H1 (cell line): ENCODE measurements around the gene CXCL14. TPM values are rescaled to one million over a fixed set of nuclear protein-coding genes. Genes with fewer than 3 reads are reported as not detected.

ENCODE experiments used
- CTCF ChIA-PET: fragments of 300-600 bp; sonication (Branson Sonifier 250); formaldehyde crosslinking; loops from one replicate; lab custom pipeline; 2021; ENCODE audit not compliant: partially characterized antibody; lab: Charles Lee
- POLR2A ChIA-PET: fragments of 300-600 bp; sonication (Branson Sonifier 250); formaldehyde crosslinking; loops from one replicate; lab custom pipeline; 2021; ENCODE audit warnings: inconsistent platforms; ENCODE audit not compliant: partially characterized antibody; lab: Charles Lee
- DNase-seq, 2 experiments: peaks; one replicate each; pipeline versions ENCODE4 v3.0.0 to v3.0.0-alpha.2; 2010 to 2022; ENCODE audit warnings: low spot score in 2 of 2, low read depth in 1 of 2, mixed read lengths in 1 of 2
- FAIRE-seq: peaks from 2 replicates; lab custom pipeline; 2011; peaks lifted over from hg19 to GRCh38; lab: Jason Lieb, UNC
- H2AFZ ChIP-seq: 2 replicates; pipeline ENCODE4 v1.8.1; 2012; ENCODE audit warnings: low read length, inconsistent platforms
- H2AK5ac ChIP-seq: 2 replicates; pipeline ENCODE4 v1.6.1; 2013; ENCODE audit warnings: low read depth, low read length
- H2BK120ac ChIP-seq: replicated peaks from 2 replicates; pipeline ENCODE3; 2013; ENCODE audit warnings: low read depth, low read length, inconsistent platforms
- H2BK12ac ChIP-seq: 2 replicates; pipeline ENCODE4 v1.6.1; 2013; ENCODE audit warnings: low read depth, low read length
- H2BK15ac ChIP-seq: 2 replicates; pipeline ENCODE4 v1.6.1; 2013; ENCODE audit warnings: low read length
- H2BK20ac ChIP-seq: 2 replicates; pipeline ENCODE4 v1.6.1; 2013; ENCODE audit warnings: low read length
- H2BK5ac ChIP-seq: 2 replicates; pipeline ENCODE4 v1.6.1; 2013; ENCODE audit warnings: low read depth, low read length
- H3K14ac ChIP-seq: 2 replicates; pipeline ENCODE4 v1.6.1; 2013; ENCODE audit warnings: inconsistent platforms; ENCODE audit not compliant: insufficient read length
- H3K18ac ChIP-seq: 2 replicates; pipeline ENCODE4 v1.6.1; 2013; ENCODE audit warnings: low read length; ENCODE audit errors: extremely low read depth
- H3K23ac ChIP-seq: 2 replicates; pipeline ENCODE4 v1.6.1; 2013; ENCODE audit warnings: inconsistent platforms; ENCODE audit not compliant: insufficient read length
- H3K23me2 ChIP-seq: 2 replicates; pipeline ENCODE4 v1.6.1; 2013; ENCODE audit warnings: low read depth, low read length
- H3K27ac ChIP-seq: 2 replicates; pipeline ENCODE4 v1.6.1; 2011; ENCODE audit warnings: low read depth, low read length, inconsistent platforms
- H3K27me3 ChIP-seq, 4 experiments: replicated peaks in 1 of 4; 1 replicate in 1 of 4; 2 replicates in 3 of 4; pipeline versions ENCODE4 v1.6.1 to v1.8.1; 2011 to 2013; ENCODE audit warnings: low read length in 3 of 4, mild to moderate bottlenecking in 3 of 4, inconsistent platforms in 2 of 4, mixed read lengths in 2 of 4, moderate library complexity in 1 of 4; ENCODE audit not compliant: control insufficient read depth in 3 of 4, insufficient read depth in 3 of 4; ENCODE audit errors: extremely low read depth in 1 of 4
- H3K36me3 ChIP-seq, 4 experiments: 2 replicates each; pipeline versions ENCODE4 v1.6.1 to v1.8.1; 2011 to 2013; ENCODE audit warnings: mild to moderate bottlenecking in 4 of 4, low read length in 3 of 4, moderate library complexity in 2 of 4, control low read depth in 1 of 4, inconsistent platforms in 1 of 4; ENCODE audit not compliant: insufficient read depth in 4 of 4, control insufficient read depth in 2 of 4
- H3K4ac ChIP-seq: replicated peaks from 2 replicates; pipeline ENCODE3; 2013; ENCODE audit warnings: low read length, low read depth, mixed read lengths, inconsistent platforms; ENCODE audit not compliant: insufficient read length
- H3K4me1 ChIP-seq, 4 experiments: replicated peaks in 1 of 4; 1 replicate in 1 of 4; 2 replicates in 3 of 4; pipeline versions ENCODE4 v1.6.1 to v1.8.1; 2011 to 2013; ENCODE audit warnings: low read length in 3 of 4, inconsistent platforms in 2 of 4, mixed read lengths in 1 of 4; ENCODE audit not compliant: insufficient read depth in 4 of 4, control insufficient read depth in 3 of 4
- H3K4me2 ChIP-seq, 2 experiments: 2 replicates each; pipeline versions ENCODE4 v1.6.1 to v1.8.1; 2011 to 2013; ENCODE audit warnings: low read depth in 2 of 2, low read length in 2 of 2, control low read depth in 1 of 2, inconsistent platforms in 1 of 2, mild to moderate bottlenecking in 1 of 2; ENCODE audit not compliant: insufficient read depth in 1 of 2
- H3K4me3 ChIP-seq, 4 experiments: fragments of 200-600, 300-600 bp in 1 of 4; sonication (generic), shearing (Covaris generic), sonication (Bioruptor Twin) in 1 of 4; 2 replicates each; pipeline versions ENCODE4 v1.5.1 to v1.8.1; 2011 to 2016; ENCODE audit warnings: low read length in 4 of 4, low read depth in 3 of 4, control low read depth in 2 of 4, inconsistent platforms in 2 of 4, mild to moderate bottlenecking in 2 of 4, mixed read lengths in 1 of 4, moderate library complexity in 1 of 4; ENCODE audit not compliant: insufficient read depth in 2 of 4; ENCODE audit errors: extremely low read depth in 1 of 4
- H3K56ac ChIP-seq: replicated peaks from 2 replicates; pipeline ENCODE3; 2013; ENCODE audit warnings: low read depth, mild to moderate bottlenecking, mixed read lengths, low read length, inconsistent platforms; ENCODE audit not compliant: insufficient read length
- H3K79me1 ChIP-seq: 2 replicates; pipeline ENCODE4 v1.6.1; 2013; ENCODE audit warnings: low read depth, low read length, control low read depth
- H3K79me2 ChIP-seq, 2 experiments: 2 replicates each; pipeline versions ENCODE4 v1.6.1 to v1.8.1; 2012 to 2013; ENCODE audit warnings: low read length in 2 of 2, mild to moderate bottlenecking in 2 of 2, inconsistent platforms in 1 of 2; ENCODE audit not compliant: insufficient read depth in 2 of 2, control insufficient read depth in 1 of 2
- H3K9ac ChIP-seq, 4 experiments: replicated peaks in 1 of 4; 1 replicate in 1 of 4; 2 replicates in 3 of 4; pipeline versions ENCODE4 v1.6.1 to v1.8.1; 2011 to 2013; ENCODE audit warnings: low read depth in 3 of 4, low read length in 3 of 4, control low read depth in 2 of 4, mild to moderate bottlenecking in 2 of 4, moderate library complexity in 2 of 4, inconsistent platforms in 1 of 4; ENCODE audit errors: extremely low read depth in 1 of 4
- H3K9me3 ChIP-seq, 2 experiments: 2 replicates each; pipeline versions ENCODE4 v1.6.1 to v1.8.1; 2012 to 2013; ENCODE audit warnings: mild to moderate bottlenecking in 2 of 2, moderate library complexity in 2 of 2, control low read depth in 1 of 2, inconsistent platforms in 1 of 2, low read depth in 1 of 2, low read length in 1 of 2, mixed read lengths in 1 of 2; ENCODE audit not compliant: insufficient read depth in 2 of 2
- H4K20me1 ChIP-seq, 2 experiments: replicated peaks in 1 of 2; 2 replicates each; pipeline versions ENCODE3 to v1.8.1; 2011 to 2013; ENCODE audit warnings: inconsistent platforms in 2 of 2, low read length in 2 of 2, mild to moderate bottlenecking in 1 of 2; ENCODE audit not compliant: insufficient read depth in 2 of 2, control insufficient read depth in 1 of 2
- H4K5ac ChIP-seq: 2 replicates; pipeline ENCODE4 v1.6.1; 2013; ENCODE audit warnings: low read length, low read depth, mixed read lengths, inconsistent platforms; ENCODE audit not compliant: insufficient read length
- H4K8ac ChIP-seq: 2 replicates; pipeline ENCODE4 v1.8.0; 2013; ENCODE audit warnings: mild to moderate bottlenecking, moderate library complexity, low read length, inconsistent platforms; ENCODE audit not compliant: insufficient read depth; ENCODE audit errors: extremely low read depth
- H4K91ac ChIP-seq: replicated peaks from 2 replicates; pipeline ENCODE3; 2013; ENCODE audit warnings: low read length, mixed read lengths, inconsistent platforms; ENCODE audit not compliant: insufficient read length
- BRCA1 ChIP-seq: IDR thresholded peaks from 2 replicates; pipeline ENCODE4 v1.6.1; 2012; ENCODE audit warnings: low read depth, low read length, improper control_type of control experiment
- HDAC2 ChIP-seq, 2 experiments: fragments of 300-600 bp in 1 of 2; sonication (generic) in 1 of 2; IDR thresholded peaks; 2 replicates each; pipeline ENCODE4 v1.6.1; 2011 to 2012; ENCODE audit warnings: low read depth in 2 of 2, low read length in 2 of 2, mild to moderate bottlenecking in 2 of 2, moderate library complexity in 2 of 2, borderline replicate concordance in 1 of 2, inconsistent platforms in 1 of 2
- MAFK ChIP-seq: IDR thresholded peaks from 2 replicates; pipeline ENCODE4 v1.6.1; 2012; ENCODE audit warnings: low read depth, mild to moderate bottlenecking, improper control_type of control experiment, low read length
- NANOG ChIP-seq: IDR thresholded peaks from 2 replicates; pipeline ENCODE4 v1.6.1; 2011; ENCODE audit warnings: low read length, low read depth, mild to moderate bottlenecking, inconsistent platforms; ENCODE audit not compliant: insufficient read depth, poor library complexity, severe bottlenecking
- SRF ChIP-seq: IDR thresholded peaks from 2 replicates; pipeline ENCODE4 v1.6.1; 2011; ENCODE audit warnings: mild to moderate bottlenecking, low read depth, low read length, moderate library complexity
- WGBS, 2 experiments: shearing (Covaris generic) in 1 of 2; methylation state at CpG; one replicate each; pipeline versions ENCODE4 v1.1.6 to v1.1.7; 2013 to 2015; ENCODE audit warnings: low lambda C conversion rate in 2 of 2, mixed read lengths in 2 of 2, inconsistent platforms in 1 of 2, low coverage in 1 of 2, missing lambda C conversion rate in 1 of 2; ENCODE audit not compliant: insufficient replicate concordance in 2 of 2, insufficient coverage in 1 of 2, insufficient read length in 1 of 2; ENCODE audit errors: extremely low coverage in 1 of 2, missing lambda C conversion rate in 1 of 2; 5-methylcytosine and 5-hydroxymethylcytosine counted together
- polyA plus RNA-seq, 7 experiments: library from polyadenylated mRNA; depleted of rRNA in 3 of 7; stranded (reverse) in 5 of 7; unstranded in 2 of 7; fragments of >200 nt in 5 of 7; fragments of 200-250 nt in 2 of 7; gene quantifications; 1 replicate in 5 of 7; 2 replicates in 1 of 7; 4 replicates in 1 of 7; pipeline versions ENCODE4 v1.2.1 to v1.2.3, GENCODE V29; 2011 to 2013; ENCODE audit warnings: missing spikeins in 2 of 7, mixed read lengths in 2 of 7
- total RNA-seq: library from RNA; stranded (reverse); fragmentation: NEBNext Ultra II Directional; extraction: Animal tissue kit (Norgen Biotek cat#: 25700); gene quantifications from 2 replicates; pipeline ENCODE4 v1.2.1, GENCODE V29; 2021

Gene CXCL14
- total and polyA plus RNA-seq, 2 of the 8 experiments (the other 6 are each of a cell fraction or from before 2014, with no cell fraction given) = 1.5 to 1.8 TPM

GRCh38 chr5:135608361-135608760, 29.6 kb upstream of the CXCL14 start:
- Histone ChIP-seq H3K9me3 (no peaks in the 10 kb centered on the region), H3K23me2 (no peaks in the 10 kb centered on the region; the same call in 1 of the 2 replicates), H3K27me3 (no peaks in the 10 kb centered on the region), H2BK120ac (no peak overlapping the region), H3K79me2 (no peaks in the 10 kb centered on the region), H3K4ac (no peak overlapping the region), H4K8ac (no peak overlapping the region), H3K4me2 (no peak overlapping the region), H3K36me3 (no peaks in the 10 kb centered on the region), H2AK5ac (no peak overlapping the region), H2BK20ac (no peak overlapping the region), H3K4me3 (no peak overlapping the region), H3K23ac (no peak overlapping the region), H3K27ac (no peak overlapping the region), H3K14ac (no peak overlapping the region), H2BK5ac (no peak overlapping the region), H4K20me1 (no peaks in the 10 kb centered on the region), H4K5ac (no peak overlapping the region), H3K4me1 (no peaks in the 10 kb centered on the region; a peak in 1 of 7 replicates), H2AFZ (no peak overlapping the region), H3K79me1 (no peaks in the 10 kb centered on the region), H3K18ac (no peak overlapping the region), H2BK12ac (no peak overlapping the region), H3K56ac (no peak overlapping the region), H3K9ac (no peak overlapping the region), H4K91ac (no peak overlapping the region), H2BK15ac (no peak overlapping the region)
- ChIA-PET CTCF (interaction anchor here (1.4 kb wide), 1 partner anchor 12 kb away, joined by 3 read pairs; no protein-coding TSS in a partner anchor), POLR2A (no interaction called here)
- peak in 1 of 2 experiments; percentile 16 for DNase-seq
- no peak for FAIRE-seq
- WGBS, 2 experiments = 72% methylated on average over 4 of the region's 4 CpGs; no CpG with 5 or more reads in 1 of the 2 experiments
- TF ChIP-seq BRCA1 = no peak
- no peak for TF ChIP-seq HDAC2 (IDR thresholded peaks at IDR 0.05; ENCODE audit: borderline replicate concordance in 1 of 2, low read depth in 2 of 2, low read length in 2 of 2)
- TF ChIP-seq NANOG = no peak
- TF ChIP-seq SRF = no peak
- no peak for TF ChIP-seq MAFK
